Right renal pelvis (tissue), 4 donors: ENCODE measurements around the gene LRRC75A. TPM values are rescaled to one million over a fixed set of nuclear protein-coding genes. Genes with fewer than 3 reads are reported as not detected.
"Not testable (repeated sequence)": the region's sequence is repeated elsewhere in the genome, so short reads cannot be mapped to it uniquely, and the experiment has no call there.

Source experiments
- DNase-seq, 4 donors: peaks; one replicate each; pipeline ENCODE4 v3.0.0-alpha.2; 2013; ENCODE audit warnings: low read depth in 4 of 4, low spot score in 3 of 4, missing footprints in 1 of 4
- polyA plus RNA-seq, 4 donors: library from polyadenylated mRNA; unstranded; fragments of 120-200 nt; gene quantifications; one replicate each; pipeline ENCODE4 v1.2.1, GENCODE V29; 2013; ENCODE audit not compliant: insufficient read length in 4 of 4

The LRRC75A gene
- polyA plus RNA-seq = 1 to 10 TPM; 3.7 to 5.2 (median 4.5) TPM

DNA sequence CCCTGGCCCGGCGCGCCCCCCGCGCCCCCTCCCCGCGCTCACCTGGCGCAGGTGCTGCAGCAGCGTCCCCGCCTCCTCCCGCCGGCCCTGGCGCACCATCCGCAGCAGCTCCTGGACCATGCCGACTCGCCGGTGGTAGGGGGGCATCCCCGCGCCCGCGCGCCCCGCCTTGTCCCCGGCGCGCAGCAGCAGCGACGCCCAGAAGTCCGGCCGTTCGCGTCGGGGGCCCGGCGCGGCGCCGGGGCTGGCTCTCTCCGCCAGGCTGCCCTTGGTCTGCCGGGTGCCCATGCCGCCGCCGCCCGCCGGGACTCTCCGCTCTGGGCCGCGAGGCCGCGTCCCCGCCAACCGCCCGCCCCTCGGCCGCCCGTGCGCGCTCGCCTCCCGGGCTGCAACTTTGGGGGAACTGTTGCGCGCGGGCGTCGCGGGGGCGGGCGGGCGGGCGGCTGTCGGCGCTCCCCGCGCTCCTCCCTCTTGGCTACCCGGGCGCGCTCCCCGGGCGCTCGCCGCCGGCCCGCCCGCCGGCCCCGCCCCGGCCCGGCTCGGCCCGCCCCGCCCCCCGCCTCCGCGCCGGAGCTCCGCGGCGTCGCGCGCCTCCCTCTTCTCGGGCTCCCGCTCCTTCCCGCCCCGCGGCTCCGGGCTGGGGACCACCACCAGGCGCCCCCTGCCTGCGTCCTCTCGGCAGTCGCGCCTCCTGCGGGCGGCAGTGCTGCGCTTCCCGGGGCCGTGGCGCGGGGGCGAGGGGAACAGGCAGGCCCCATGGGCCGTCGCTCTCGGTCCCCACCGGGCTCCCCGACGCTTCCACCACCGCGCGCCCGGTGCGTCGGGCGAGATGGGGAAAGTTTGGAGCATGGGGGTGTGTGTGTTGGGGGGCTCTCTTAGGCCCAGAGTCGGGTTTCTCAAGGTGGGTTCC lies at the start of gene LRRC75A:
LRRC75A (minus strand) TSS at position 491 of the 910 bp plus-strand sequence; CDS start at position 288, 203 bp downstream.
- peak in 1 of 4 donors; percentile 63 for DNase-seq

GRCh38 chr17:16537130-16537458 lies 45.1 kb upstream of the LRRC75A start:
- DNase-seq = no peak

GRCh38 chr17:16534236-16534635 lies 42.2 kb upstream of the LRRC75A start:
- DNase-seq = no peak

DNA sequence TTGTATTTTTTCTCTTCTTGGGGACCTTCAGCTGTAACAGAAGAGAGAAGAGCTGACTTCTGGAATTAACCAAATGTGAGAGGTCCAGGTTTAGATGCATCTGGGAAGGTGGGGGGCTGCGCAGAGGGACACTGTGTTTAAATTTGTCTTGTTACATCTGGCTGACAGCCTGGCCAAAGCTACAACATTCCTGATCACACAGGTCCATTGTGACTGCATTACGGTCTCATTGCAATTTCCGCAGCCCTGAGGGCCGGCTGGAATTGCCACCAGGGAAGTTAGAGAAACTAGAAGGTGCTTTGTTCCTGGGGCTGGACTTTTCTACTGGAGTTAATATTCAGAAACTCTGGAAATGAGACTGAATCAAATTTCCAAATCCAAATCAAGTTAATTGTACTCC lies 37.9 kb upstream of the LRRC75A start:
- no peak for DNase-seq

GRCh38 chr17:16527298-16527697 lies 35.3 kb upstream of the LRRC75A start:
- DNase-seq = no peak

DNA sequence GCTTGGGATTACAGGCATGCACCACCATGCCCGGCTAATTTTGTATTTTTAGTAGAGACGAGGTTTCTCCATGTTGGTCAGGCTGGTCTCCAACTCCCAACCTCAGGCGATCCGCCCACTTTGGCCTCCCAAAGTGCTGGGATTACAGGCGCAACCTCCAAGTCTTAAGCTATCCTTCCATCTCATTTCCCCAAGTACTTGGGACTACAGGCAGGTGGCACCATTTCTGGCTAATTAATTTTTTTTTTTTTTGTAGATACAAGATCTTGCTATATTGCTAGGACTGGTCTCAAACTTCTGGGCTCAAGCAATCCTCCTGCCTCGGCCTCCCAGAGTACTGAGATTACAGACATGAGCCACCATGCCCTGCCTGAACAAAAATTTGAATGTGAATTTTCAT lies 33.6 kb upstream of the LRRC75A start:
- DNase-seq = not testable (repeated sequence)

- peak; percentile 73 to 84 (median 78) for DNase-seq
These were observed 29.2 kb upstream of the LRRC75A start for GRCh38 chr17:16521070-16521727.

- DNase-seq = no peak
These were observed 27.0 kb upstream of the LRRC75A start for GRCh38 chr17:16519021-16519420.

- DNase-seq = no peak
These were observed 25.5 kb upstream of the LRRC75A start for GRCh38 chr17:16517477-16517876.

- peak in 2 of 4 donors; percentile 23 to 28 for DNase-seq
These were observed 24.6 kb upstream of the LRRC75A start for GRCh38 chr17:16516594-16517051.

DNA sequence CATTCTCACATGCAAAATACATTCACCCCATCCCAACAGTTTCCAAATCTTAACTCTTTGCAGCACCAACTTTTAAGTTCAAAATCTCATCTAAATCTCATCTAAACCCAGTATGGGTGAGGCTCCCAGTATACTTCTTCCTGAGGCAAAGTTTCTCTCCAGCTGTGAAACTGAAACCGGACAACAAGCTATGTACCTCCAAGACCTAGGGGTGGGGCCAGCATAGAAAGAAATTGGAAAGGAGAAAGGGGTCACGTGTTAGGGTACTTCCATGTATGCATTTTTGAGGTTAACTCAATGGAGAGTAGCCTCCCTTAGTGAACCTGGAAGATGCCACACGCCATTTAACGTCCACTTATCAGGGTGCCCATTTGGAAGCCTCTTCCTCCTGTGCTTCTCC lies 23.9 kb upstream of the LRRC75A start:
- no peak for DNase-seq

DNA sequence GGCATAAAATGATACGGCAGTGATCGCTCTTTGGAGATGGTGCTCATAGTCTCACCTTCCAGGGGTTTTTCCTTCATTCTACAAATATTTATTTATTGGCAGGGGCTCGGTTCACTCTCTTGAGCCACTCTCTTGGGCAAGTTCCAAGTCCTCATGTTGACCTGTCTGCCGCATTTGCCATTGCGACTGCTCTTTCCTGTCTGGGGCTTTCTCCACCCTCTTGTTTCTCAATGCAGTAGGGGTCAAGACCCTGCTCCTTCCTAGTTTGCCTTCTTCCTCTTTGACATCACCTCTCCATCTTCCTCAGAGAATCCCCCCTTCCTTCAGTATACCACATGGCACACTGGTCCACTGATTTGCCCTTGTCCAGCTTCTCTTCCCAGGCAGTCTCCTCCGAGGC lies 21.9 kb upstream of the LRRC75A start:
- DNase-seq = no peak

GRCh38 chr17:16512011-16512410 lies 20.0 kb upstream of the LRRC75A start:
- DNase-seq = no peak

DNA sequence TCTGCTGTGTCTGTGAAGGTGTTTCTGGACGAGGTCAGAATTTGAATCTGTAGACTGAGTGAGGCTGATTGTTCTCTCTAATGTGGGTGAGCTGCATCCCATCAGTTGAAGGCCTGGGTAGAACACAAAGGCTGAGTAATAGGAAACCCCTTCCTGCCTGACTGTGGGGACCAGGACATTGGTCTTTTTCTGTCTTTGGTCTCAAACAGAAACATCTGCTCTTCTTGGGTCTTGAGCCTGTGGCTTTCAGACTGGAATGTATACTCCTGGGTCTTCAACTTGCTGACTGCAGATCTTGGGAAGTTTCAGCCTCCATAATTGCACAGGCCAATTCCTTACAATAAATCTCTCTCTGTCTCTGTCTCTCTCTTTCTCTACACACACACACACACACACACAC lies 19.6 kb upstream of the LRRC75A start:
- no peak for DNase-seq

- DNase-seq = no peak
These were observed 16.0 kb upstream of the LRRC75A start for GRCh38 chr17:16507918-16508533.

DNA sequence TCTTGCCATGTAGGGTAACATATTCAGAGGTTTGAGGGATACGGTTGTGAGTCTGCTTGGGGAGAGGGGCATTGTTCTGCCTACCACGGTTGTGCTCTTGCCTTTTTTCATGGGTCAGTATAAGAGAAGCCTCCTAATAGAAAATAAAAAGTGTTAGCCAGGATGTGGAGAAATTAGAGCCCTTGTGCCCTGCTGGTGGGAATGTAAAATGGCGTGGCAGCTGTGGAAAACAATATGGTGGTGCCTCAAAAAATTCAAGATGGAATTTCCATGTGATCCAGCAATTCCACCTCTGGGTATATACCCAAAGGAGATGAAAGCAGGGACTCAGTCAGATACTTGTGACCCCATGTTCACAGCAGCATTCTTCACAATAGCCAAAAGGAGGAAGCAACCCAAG lies 14.2 kb upstream of the LRRC75A start:
- no peak for DNase-seq

DNA sequence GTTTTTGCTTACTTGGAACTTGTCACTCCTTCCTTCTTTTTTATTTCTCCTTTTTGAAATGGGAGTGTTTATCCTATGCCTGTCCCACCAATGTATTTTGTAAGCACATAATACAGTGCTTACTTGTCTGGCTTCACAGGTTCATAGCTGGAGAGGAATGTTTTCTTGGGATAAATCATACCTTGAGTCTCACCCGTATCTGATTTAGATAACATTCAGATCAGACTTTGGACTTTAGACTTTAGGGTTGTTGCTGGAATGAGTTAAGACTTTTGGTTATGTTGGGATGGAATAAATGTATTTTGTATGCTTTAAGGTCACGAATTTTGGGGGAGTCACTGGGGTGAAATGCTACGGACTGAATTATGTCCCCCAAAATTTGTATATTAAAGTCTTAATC lies 13.0 kb upstream of the LRRC75A start:
- DNase-seq = no peak

- DNase-seq = no peak
These were observed 5.0 kb upstream of the LRRC75A start for GRCh38 chr17:16496820-16497489.

DNA sequence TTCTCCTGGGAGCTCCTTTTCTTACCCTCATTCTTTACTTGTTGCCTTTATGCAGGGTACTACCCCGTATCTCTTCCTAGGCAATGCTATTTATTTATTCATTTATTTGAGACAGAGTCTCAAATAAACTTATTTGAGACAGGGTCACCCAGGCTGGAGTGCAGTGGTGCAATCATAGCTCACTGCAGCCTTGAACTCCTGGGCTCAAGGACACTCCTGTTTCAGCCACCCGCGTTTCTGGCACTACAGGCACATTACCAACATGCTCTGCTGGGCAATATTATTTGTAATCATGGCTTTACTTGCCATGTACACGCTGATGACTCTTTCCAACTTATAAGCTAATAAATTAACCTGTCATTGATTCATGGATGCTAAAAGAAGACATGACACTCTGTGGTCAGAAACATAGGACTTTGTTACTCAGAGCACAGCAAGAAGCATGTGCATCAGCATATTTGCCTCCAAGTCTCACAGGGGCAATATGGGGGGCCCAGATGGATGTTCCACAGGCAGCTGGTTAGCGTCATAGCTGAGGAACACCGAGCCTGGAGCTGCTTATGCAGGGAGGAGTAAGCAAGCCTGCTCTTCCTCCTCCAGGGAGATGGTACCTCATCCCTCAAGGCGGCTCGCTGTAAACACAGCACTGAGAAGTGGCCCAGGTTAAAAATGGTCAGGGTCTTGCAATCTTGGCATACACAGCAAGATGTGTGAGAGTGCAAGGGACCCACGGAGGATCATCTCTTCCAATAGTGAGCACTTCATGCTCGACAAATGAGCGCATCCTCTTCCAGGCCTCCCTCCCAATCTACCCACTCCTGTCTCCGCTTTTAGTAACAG lies 4.2 kb upstream of the LRRC75A start:
- DNase-seq = no peak

DNA sequence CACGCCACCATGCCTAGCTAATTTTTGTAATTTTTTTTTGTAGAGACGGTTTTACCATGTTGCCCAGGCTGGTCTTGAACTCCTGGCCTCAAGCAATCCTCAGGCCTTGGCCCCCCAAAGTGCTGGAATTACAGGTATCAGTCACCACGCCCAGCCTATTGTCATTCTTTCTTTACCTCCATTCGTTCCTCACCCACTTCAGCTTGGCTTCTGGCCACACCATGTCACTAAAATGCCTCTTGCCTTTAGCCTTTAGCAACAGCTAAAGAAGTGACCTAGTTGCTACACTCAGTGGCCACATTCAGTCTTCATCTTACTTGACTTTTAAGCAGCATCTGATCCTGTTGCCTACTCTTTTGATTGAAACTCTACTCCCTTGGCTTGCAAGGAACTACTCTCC lies 3.6 kb upstream of the LRRC75A start:
- DNase-seq = no peak
